GM21423 (cell line): Measurements from ENCODE around the gene KAT8.
A peak's percentile ranks its signal among the peaks of the same experiment; 100 is the strongest.
"Not testable (repeated sequence)": the region's sequence is repeated elsewhere in the genome, so short reads cannot be mapped to it uniquely, and the experiment has no call there.

Source experiments
- ATAC-seq: cut with Tn5 transposase; IDR thresholded peaks from one replicate; pipeline ENCODE4 v1.9.1; 2021; ENCODE audit warnings: mild to moderate bottlenecking, moderate library complexity; ENCODE audit not compliant: unreplicated experiment

Gene KAT8

GRCh38 chr16:31130336-31130891, 12.9 kb downstream of the KAT8 start:
- ATAC-seq, result no peak

GRCh38 chr16:31130899-31131298, 13.4 kb downstream of the KAT8 start:
- no peak for ATAC-seq

- ATAC-seq, result no peak
These were observed 14.0 kb downstream of the KAT8 start for GRCh38 chr16:31131416-31131815.

GRCh38 chr16:31131841-31132271, 14.4 kb downstream of the KAT8 start:
- no peak for ATAC-seq

GRCh38 chr16:31132303-31132979, 15.0 kb downstream of the KAT8 start:
- no peak for ATAC-seq

- no peak for ATAC-seq
These were observed 15.6 kb downstream of the KAT8 start for GRCh38 chr16:31133046-31133501.

GRCh38 chr16:31134091-31134571, 16.7 kb downstream of the KAT8 start:
- no peak for ATAC-seq

- ATAC-seq, result no peak
These were observed 17.4 kb downstream of the KAT8 start for GRCh38 chr16:31134625-31135534.

GRCh38 chr16:31135535-31136286, 18.2 kb downstream of the KAT8 start, which contains the start of gene PRSS8:
TSS of gene PRSS8 (minus strand) at chr16:31135727. CDS start at chr16:31135498, 229 bp downstream.
- no peak for ATAC-seq

GRCh38 chr16:31136287-31136662, 18.8 kb downstream of the KAT8 start:
- no peak for ATAC-seq

- ATAC-seq, result not testable (repeated sequence)
These were observed 19.5 kb downstream of the KAT8 start for GRCh38 chr16:31136822-31137499.

GRCh38 chr16:31138621-31139578, 21.4 kb downstream of the KAT8 start:
- ATAC-seq, result no peak

GRCh38 chr16:31141071-31141469, 23.6 kb downstream of the KAT8 start:
- ATAC-seq, result not testable (repeated sequence)

- no peak for ATAC-seq
These were observed 24.1 kb downstream of the KAT8 start for GRCh38 chr16:31141489-31142108.

GRCh38 chr16:31142109-31143010, 24.9 kb downstream of the KAT8 start:
- peak; percentile 87 for ATAC-seq

GRCh38 chr16:31143011-31143693, 25.7 kb downstream of the KAT8 start:
- ATAC-seq, result no peak

GRCh38 chr16:31143694-31144148, 26.3 kb downstream of the KAT8 start:
- ATAC-seq, result no peak
